Measurements from ENCODE around the gene DAB2IP.

The DAB2IP gene

GRCh38 chr9:121690766-121691165 is 39.3 kb downstream of the DAB2IP start:
- no peaks in the 10 kb centered on the region for H3K36me3 ChIP-seq (ENCODE audit: low read depth)
- TF ChIP-seq CTCF (IDR thresholded peaks at IDR 0.05; ENCODE audit: poor library complexity, severe bottlenecking), result no peak
- no peaks in the 10 kb centered on the region for H3K4me1 ChIP-seq (ENCODE audit: insufficient read depth, poor library complexity, severe bottlenecking)
- ATAC-seq (ENCODE audit: low read depth), result no peak
- no peak overlapping the region for H3K27ac ChIP-seq (ENCODE audit: poor library complexity, severe bottlenecking)
- DNase-seq (ENCODE audit: low spot score), result no peak
- no peaks in the 10 kb centered on the region for H3K9me3 ChIP-seq (ENCODE audit: severe bottlenecking)
- H3K27me3 ChIP-seq (ENCODE audit: insufficient read depth, poor library complexity, severe bottlenecking), result no peaks in the 10 kb centered on the region
- H3K4me3 ChIP-seq (ENCODE audit: severe bottlenecking), result no peak overlapping the region

GRCh38 chr9:121691890-121692289 is 40.5 kb downstream of the DAB2IP start:
- no peaks in the 10 kb centered on the region for H3K36me3 ChIP-seq (ENCODE audit: low read depth)
- no peak overlapping the region for H3K27ac ChIP-seq (ENCODE audit: poor library complexity, severe bottlenecking)
- DNase-seq (ENCODE audit: low spot score) (no peak), ATAC-seq (ENCODE audit: low read depth) (no peak)
- no peak overlapping the region for H3K4me3 ChIP-seq (ENCODE audit: severe bottlenecking)
- H3K9me3 ChIP-seq (ENCODE audit: severe bottlenecking), result no peaks in the 10 kb centered on the region
- no peaks in the 10 kb centered on the region for H3K27me3 ChIP-seq (ENCODE audit: insufficient read depth, poor library complexity, severe bottlenecking)
- no peaks in the 10 kb centered on the region for H3K4me1 ChIP-seq (ENCODE audit: insufficient read depth, poor library complexity, severe bottlenecking)
- no peak for TF ChIP-seq CTCF (IDR thresholded peaks at IDR 0.05; ENCODE audit: poor library complexity, severe bottlenecking)

GRCh38 chr9:121692606-121693387 is 41.4 kb downstream of the DAB2IP start:
- no peak for DNase-seq (ENCODE audit: low spot score)
- H3K36me3 ChIP-seq (ENCODE audit: low read depth), result no peaks in the 10 kb centered on the region
- H3K9me3 ChIP-seq (ENCODE audit: severe bottlenecking), result no peaks in the 10 kb centered on the region
- no peak overlapping the region for H3K27ac ChIP-seq (ENCODE audit: poor library complexity, severe bottlenecking)
- H3K27me3 ChIP-seq (ENCODE audit: insufficient read depth, poor library complexity, severe bottlenecking), result no peaks in the 10 kb centered on the region
- TF ChIP-seq CTCF (IDR thresholded peaks at IDR 0.05; ENCODE audit: poor library complexity, severe bottlenecking), result no peak
- H3K4me1 ChIP-seq (ENCODE audit: insufficient read depth, poor library complexity, severe bottlenecking), result no peaks in the 10 kb centered on the region
- peak; percentile 48; the same call in 2 of the 3 replicates for ATAC-seq (ENCODE audit: low read depth)
- no peak overlapping the region for H3K4me3 ChIP-seq (ENCODE audit: severe bottlenecking)

- no peak overlapping the region for H3K4me3 ChIP-seq (ENCODE audit: severe bottlenecking)
Measured at GRCh38 chr9:121693388-121693670, 41.9 kb downstream of the DAB2IP start.

More at GRCh38 chr9:121693388-121693670, 41.9 kb downstream of the DAB2IP start:
- DNase-seq (ENCODE audit: low spot score) (no peak), ATAC-seq (ENCODE audit: low read depth) (no peak)
- TF ChIP-seq CTCF (IDR thresholded peaks at IDR 0.05; ENCODE audit: poor library complexity, severe bottlenecking), result no peak
- no peaks in the 10 kb centered on the region for H3K9me3 ChIP-seq (ENCODE audit: severe bottlenecking)
- no peak overlapping the region for H3K27ac ChIP-seq (ENCODE audit: poor library complexity, severe bottlenecking)
- no peaks in the 10 kb centered on the region for H3K4me1 ChIP-seq (ENCODE audit: insufficient read depth, poor library complexity, severe bottlenecking)
- H3K27me3 ChIP-seq (ENCODE audit: insufficient read depth, poor library complexity, severe bottlenecking), result no peaks in the 10 kb centered on the region
- H3K36me3 ChIP-seq (ENCODE audit: low read depth), result no peaks in the 10 kb centered on the region
